ENCODE measurements around the gene CDK5R2.

Gene CDK5R2

DNA sequence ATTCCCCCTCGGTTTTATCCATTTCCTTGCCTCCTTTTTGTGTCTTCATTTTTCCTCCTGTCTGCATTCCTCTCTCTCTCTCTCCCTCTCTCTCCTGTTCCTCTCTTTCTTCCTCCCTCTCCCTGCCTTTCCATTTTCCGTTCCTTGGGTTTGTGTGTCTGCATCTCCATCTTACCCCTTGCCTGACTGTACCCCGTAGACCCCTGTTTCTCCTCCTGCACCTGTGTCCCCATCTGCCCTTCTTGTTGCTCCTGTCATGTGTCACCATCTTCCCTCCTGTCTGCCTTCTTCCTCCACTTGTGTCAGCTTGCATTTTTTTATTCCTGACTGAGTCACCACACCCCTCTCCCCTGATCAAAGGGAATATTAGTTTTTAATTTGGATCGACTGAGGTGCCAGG is 1.8 kb downstream of the CDK5R2 start:
- CTCF ChIA-PET = no interaction called here
- peaks cover 14 to 98% (median 44%) of the 10 kb centered on the region in 5 experiments for H3K27me3 ChIP-seq (replicated peaks in 2 of 5; ENCODE audit: control insufficient read depth in 4 of 5, insufficient read depth in 5 of 5, low read length in 4 of 5)
- 14% methylated on average over 4 of the region's 4 CpGs for WGBS (ENCODE audit: insufficient coverage)
- no peaks in the 10 kb centered on the region for H3K36me3 ChIP-seq (ENCODE audit: control insufficient read depth in 4 of 4, insufficient read depth in 4 of 4, low read length in 3 of 4)
- POLR2A ChIA-PET = no interaction called here
- peaks cover 0 to 4% (median 2%) of the 10 kb centered on the region in 5 experiments for H3K9me3 ChIP-seq (ENCODE audit: control extremely low read depth in 1 of 5, control insufficient read depth in 4 of 5, insufficient read depth in 2 of 5, low read depth in 1 of 5, low read length in 4 of 5)
- H3K27ac ChIP-seq (ENCODE audit: insufficient read depth in 1 of 2, low read depth in 1 of 2, low read length in 2 of 2, poor library complexity in 1 of 2, severe bottlenecking in 2 of 2) = no peak overlapping the region
- H3K4me3 ChIP-seq (ENCODE audit: control insufficient read depth in 1 of 7, extremely low read depth in 1 of 7, insufficient read depth in 4 of 7, low read depth in 2 of 7, low read length in 6 of 7) = no peak overlapping the region
- H3K4me1 ChIP-seq (ENCODE audit: control extremely low read depth in 1 of 4, control insufficient read depth in 4 of 4, insufficient read depth in 4 of 4, low read length in 3 of 4) = peaks cover 0 to 24% (median 10%) of the 10 kb centered on the region in 4 experiments
- DNase-seq = no peak

DNA sequence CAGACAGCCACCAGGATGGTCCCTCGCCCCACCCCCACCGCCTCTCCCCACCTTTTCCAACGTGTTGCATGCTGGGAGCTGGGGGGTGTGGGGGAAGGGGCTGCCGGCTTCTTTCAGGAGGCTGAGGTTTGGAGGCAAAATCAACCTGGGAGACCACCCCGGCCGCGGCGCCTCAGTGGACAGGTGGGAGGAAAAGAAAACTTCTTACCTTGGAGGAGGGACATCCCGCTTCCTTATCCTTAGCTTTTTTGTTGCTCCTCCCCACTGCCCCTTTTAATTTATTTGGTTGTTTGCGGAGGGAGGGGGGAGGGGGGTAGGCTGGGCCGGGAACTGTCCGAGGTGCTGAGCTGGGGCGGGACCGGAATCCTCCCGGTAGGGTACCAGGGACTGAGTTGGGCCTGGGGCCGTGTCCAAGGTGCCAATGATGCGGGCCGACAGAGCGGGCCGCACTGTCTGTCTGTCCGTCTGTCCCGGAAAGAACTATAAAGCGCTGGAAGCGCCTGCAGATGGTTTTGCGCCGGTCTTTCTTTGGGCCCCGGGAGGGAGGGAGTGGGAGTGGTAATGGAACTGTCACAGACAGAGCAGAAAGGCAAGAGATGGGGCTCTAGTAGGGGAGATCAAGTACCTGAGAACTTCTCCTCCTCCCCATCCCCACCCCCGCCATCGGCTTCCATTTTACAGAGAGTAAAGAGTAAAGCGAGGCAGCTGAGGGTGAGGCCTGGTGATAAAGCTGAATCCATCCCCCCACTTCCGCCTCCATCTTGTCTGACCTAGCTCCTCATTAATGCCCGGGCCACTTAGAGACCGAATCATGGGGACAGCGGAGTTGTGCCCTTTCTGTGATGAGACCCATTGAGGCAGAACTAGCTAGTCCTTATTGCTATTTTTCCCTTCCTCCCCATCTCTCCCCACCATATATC is 2.4 kb downstream of the CDK5R2 start:
- H3K27me3 ChIP-seq (replicated peaks in 2 of 5; ENCODE audit: control insufficient read depth in 4 of 5, insufficient read depth in 5 of 5, low read length in 4 of 5) = peaks cover 12 to 97% (median 41%) of the 10 kb centered on the region in 5 experiments

DNA sequence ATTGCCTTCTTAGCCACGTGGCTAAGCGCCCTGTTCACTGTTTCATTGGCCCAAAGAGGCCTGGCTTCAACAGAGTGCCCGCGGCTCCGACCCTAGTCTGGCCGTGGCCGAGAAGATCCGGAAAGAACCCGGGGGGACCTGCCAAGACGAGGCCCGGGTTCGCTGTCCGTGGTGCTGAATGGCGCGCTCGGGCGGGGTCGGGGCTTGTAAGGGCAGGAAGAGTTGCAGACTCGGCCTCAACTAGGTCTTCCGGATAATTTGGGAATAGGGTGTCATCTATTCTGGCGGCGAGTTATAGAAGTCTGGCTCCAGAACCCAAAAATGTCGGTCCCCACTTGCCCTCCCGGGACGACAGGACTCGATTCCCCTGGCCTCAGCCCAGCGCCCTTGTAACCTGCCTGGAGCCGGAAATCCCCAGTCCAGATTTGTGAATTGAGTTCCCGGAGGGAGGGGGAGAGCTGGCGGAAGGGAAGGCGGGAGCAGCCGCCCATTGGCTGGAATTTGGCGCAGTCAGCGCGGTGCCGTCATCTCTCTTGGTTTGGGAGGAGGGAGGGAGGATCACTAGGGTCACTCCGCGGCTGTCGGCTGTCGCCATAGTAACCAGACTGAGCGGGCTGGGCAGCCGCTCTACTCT is 3.5 kb downstream of the CDK5R2 start:
- POLR2A ChIA-PET = no interaction called here
- H3K9me3 ChIP-seq (ENCODE audit: control extremely low read depth in 1 of 5, control insufficient read depth in 4 of 5, insufficient read depth in 2 of 5, low read depth in 1 of 5, low read length in 4 of 5) = peaks cover 0 to 4% (median 2%) of the 10 kb centered on the region in 5 experiments
- peaks cover 0 to 24% (median 10%) of the 10 kb centered on the region in 4 experiments for H3K4me1 ChIP-seq (ENCODE audit: control extremely low read depth in 1 of 4, control insufficient read depth in 4 of 4, insufficient read depth in 4 of 4, low read length in 3 of 4)
- CTCF ChIA-PET = no interaction called here
- WGBS (ENCODE audit: insufficient coverage) = 2% methylated on average over 32 of the region's 42 CpGs
- H3K36me3 ChIP-seq (ENCODE audit: control insufficient read depth in 4 of 4, insufficient read depth in 4 of 4, low read length in 3 of 4) = no peaks in the 10 kb centered on the region
- DNase-seq = peak; percentile 48 to 73 (median 72)
- no peak overlapping the region for H3K27ac ChIP-seq (ENCODE audit: insufficient read depth in 1 of 2, low read depth in 1 of 2, low read length in 2 of 2, poor library complexity in 1 of 2, severe bottlenecking in 2 of 2)
- H3K27me3 ChIP-seq (replicated peaks in 2 of 5; ENCODE audit: control insufficient read depth in 4 of 5, insufficient read depth in 5 of 5, low read length in 4 of 5) = peaks cover 10 to 96% (median 41%) of the 10 kb centered on the region in 5 experiments
- no peak overlapping the region for H3K4me3 ChIP-seq (ENCODE audit: control insufficient read depth in 1 of 7, extremely low read depth in 1 of 7, insufficient read depth in 4 of 7, low read depth in 2 of 7, low read length in 6 of 7)

More for the DNA sequence above, 2.4 kb downstream of the CDK5R2 start:
- no peak overlapping the region for H3K4me3 ChIP-seq (ENCODE audit: control insufficient read depth in 1 of 7, extremely low read depth in 1 of 7, insufficient read depth in 4 of 7, low read depth in 2 of 7, low read length in 6 of 7)
- DNase-seq = no peak
- ChIA-PET POLR2A (no interaction called here), CTCF (no interaction called here)
- H3K9me3 ChIP-seq (ENCODE audit: control extremely low read depth in 1 of 5, control insufficient read depth in 4 of 5, insufficient read depth in 2 of 5, low read depth in 1 of 5, low read length in 4 of 5) = peaks cover 0 to 4% (median 2%) of the 10 kb centered on the region in 5 experiments
- H3K36me3 ChIP-seq (ENCODE audit: control insufficient read depth in 4 of 4, insufficient read depth in 4 of 4, low read length in 3 of 4) = no peaks in the 10 kb centered on the region
- peaks cover 0 to 24% (median 10%) of the 10 kb centered on the region in 4 experiments for H3K4me1 ChIP-seq (ENCODE audit: control extremely low read depth in 1 of 4, control insufficient read depth in 4 of 4, insufficient read depth in 4 of 4, low read length in 3 of 4)
- WGBS (ENCODE audit: insufficient coverage) = 14% methylated on average over 12 of the region's 34 CpGs
- no peak overlapping the region for H3K27ac ChIP-seq (ENCODE audit: insufficient read depth in 1 of 2, low read depth in 1 of 2, low read length in 2 of 2, poor library complexity in 1 of 2, severe bottlenecking in 2 of 2)

DNA sequence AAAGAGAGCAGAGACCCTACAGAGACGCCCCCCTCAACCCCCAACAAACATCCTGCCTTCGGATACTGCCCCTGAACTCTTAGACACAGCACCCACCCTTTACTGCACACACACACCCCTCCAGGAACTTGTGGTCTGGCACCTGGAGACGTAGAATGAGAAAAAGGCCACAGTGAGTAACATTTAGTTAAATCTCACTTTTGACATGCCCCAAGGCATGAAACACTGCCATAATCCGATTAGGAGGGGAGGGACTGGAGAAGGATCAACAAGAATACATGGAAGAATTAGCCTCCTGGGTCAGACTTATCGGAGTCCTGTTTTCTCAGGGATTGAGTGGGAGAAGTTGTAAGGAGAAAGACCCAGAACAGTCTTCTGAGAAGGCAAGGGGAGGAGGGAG is 4.1 kb downstream of the CDK5R2 start:
- ChIA-PET POLR2A (no interaction called here), CTCF (interaction anchor here (0.5 to 1.8 kb wide), 3 partner anchors 12 to 26 kb away, joined by 4 to 7 read pairs (median 6); no protein-coding TSS in a partner anchor)
- H3K4me1 ChIP-seq (ENCODE audit: control extremely low read depth in 1 of 4, control insufficient read depth in 4 of 4, insufficient read depth in 4 of 4, low read length in 3 of 4) = peaks cover 0 to 24% (median 10%) of the 10 kb centered on the region in 4 experiments
- 24% methylated on average over 3 of the region's 5 CpGs for WGBS (ENCODE audit: insufficient coverage)
- H3K36me3 ChIP-seq (ENCODE audit: control insufficient read depth in 4 of 4, insufficient read depth in 4 of 4, low read length in 3 of 4) = no peaks in the 10 kb centered on the region
- H3K9me3 ChIP-seq (ENCODE audit: control extremely low read depth in 1 of 5, control insufficient read depth in 4 of 5, insufficient read depth in 2 of 5, low read depth in 1 of 5, low read length in 4 of 5) = peaks cover 0 to 4% (median 2%) of the 10 kb centered on the region in 5 experiments
- DNase-seq = no peak
- H3K27ac ChIP-seq (ENCODE audit: insufficient read depth in 1 of 2, low read depth in 1 of 2, low read length in 2 of 2, poor library complexity in 1 of 2, severe bottlenecking in 2 of 2) = no peak overlapping the region
- H3K4me3 ChIP-seq (ENCODE audit: control insufficient read depth in 1 of 7, extremely low read depth in 1 of 7, insufficient read depth in 4 of 7, low read depth in 2 of 7, low read length in 6 of 7) = no peak overlapping the region
- H3K27me3 ChIP-seq (replicated peaks in 2 of 5; ENCODE audit: control insufficient read depth in 4 of 5, insufficient read depth in 5 of 5, low read length in 4 of 5) = peaks cover 12 to 95% (median 36%) of the 10 kb centered on the region in 5 experiments

DNA sequence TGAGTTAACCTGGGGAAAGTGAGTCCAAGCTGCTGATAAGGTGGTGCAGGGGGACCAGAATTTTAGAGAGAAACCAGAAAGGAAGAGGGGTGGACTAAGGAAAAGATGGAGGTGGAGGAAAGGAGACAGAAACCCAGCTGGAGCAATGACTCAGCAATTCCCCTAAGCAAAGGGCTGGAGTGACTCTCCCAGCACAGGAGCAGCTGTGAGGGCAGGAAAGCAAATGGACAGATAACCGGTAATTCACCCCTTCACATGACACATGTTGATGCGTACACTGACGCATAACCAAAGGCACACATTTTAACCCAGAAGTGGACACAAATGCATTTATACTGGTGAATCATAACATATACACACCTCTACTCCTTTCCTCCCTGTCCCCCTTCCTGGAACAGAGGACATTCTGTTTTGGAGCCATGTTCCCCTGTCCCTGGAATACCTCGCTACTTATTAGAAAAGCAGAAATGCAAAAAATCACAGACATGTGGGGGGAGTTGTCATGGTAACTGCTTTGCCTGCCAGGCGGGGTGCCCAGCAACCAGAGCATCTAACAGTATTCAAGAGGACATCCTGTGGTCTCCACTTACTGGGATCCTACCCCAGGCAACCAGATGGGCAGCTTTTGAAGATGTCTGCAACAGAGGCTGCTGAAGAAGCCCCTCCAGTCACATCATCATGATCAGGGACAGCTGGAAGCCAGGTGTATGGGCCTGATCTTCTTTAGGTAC is 4.7 kb downstream of the CDK5R2 start:
- no peaks in the 10 kb centered on the region for H3K36me3 ChIP-seq (ENCODE audit: control insufficient read depth in 4 of 4, insufficient read depth in 4 of 4, low read length in 3 of 4)
- peaks cover 0 to 21% (median 9%) of the 10 kb centered on the region in 4 experiments for H3K4me1 ChIP-seq (ENCODE audit: control extremely low read depth in 1 of 4, control insufficient read depth in 4 of 4, insufficient read depth in 4 of 4, low read length in 3 of 4)
- peaks cover 12 to 92% (median 36%) of the 10 kb centered on the region in 5 experiments for H3K27me3 ChIP-seq (replicated peaks in 2 of 5; ENCODE audit: control insufficient read depth in 4 of 5, insufficient read depth in 5 of 5, low read length in 4 of 5)
- H3K4me3 ChIP-seq (ENCODE audit: control insufficient read depth in 1 of 7, extremely low read depth in 1 of 7, insufficient read depth in 4 of 7, low read depth in 2 of 7, low read length in 6 of 7) = no peak overlapping the region
- peaks cover 0 to 4% (median 2%) of the 10 kb centered on the region in 5 experiments for H3K9me3 ChIP-seq (ENCODE audit: control extremely low read depth in 1 of 5, control insufficient read depth in 4 of 5, insufficient read depth in 2 of 5, low read depth in 1 of 5, low read length in 4 of 5)
- ChIA-PET CTCF (interaction anchor here (0.5 to 1.8 kb wide), 5 partner anchors 12 to 31 kb away, joined by 4 to 7 read pairs (median 6); no protein-coding TSS in a partner anchor), POLR2A (no interaction called here)
- DNase-seq = peak in 1 of 3 donors; percentile 22
- 89% methylated on average over 4 of the region's 5 CpGs for WGBS (ENCODE audit: insufficient coverage)
- H3K27ac ChIP-seq (ENCODE audit: insufficient read depth in 1 of 2, low read depth in 1 of 2, low read length in 2 of 2, poor library complexity in 1 of 2, severe bottlenecking in 2 of 2) = no peak overlapping the region

DNA sequence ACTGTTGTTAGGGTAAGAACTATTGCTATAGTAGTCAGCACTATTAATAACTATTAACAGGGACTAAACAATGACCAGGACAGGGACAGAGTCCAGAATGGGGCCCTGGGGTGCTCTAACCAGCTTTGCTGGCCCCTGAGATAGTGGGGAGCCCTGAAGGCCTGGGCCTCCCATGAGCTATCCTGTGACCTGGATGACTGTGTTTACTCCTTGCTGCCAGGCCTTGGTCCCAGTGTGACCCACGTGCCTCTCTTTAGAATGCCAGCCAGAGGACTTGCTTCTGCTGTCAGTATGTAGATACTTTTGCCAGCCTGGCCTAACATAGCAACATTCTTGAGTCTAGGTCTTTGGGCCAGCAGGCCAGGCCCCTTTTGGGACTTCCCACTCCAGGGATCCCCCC is 11.4 kb downstream of the CDK5R2 start:
- H3K9me3 ChIP-seq (ENCODE audit: control extremely low read depth in 1 of 5, control insufficient read depth in 4 of 5, insufficient read depth in 2 of 5, low read depth in 1 of 5, low read length in 4 of 5) = no peaks in the 10 kb centered on the region
- H3K27me3 ChIP-seq (replicated peaks in 2 of 5; ENCODE audit: control insufficient read depth in 4 of 5, insufficient read depth in 5 of 5, low read length in 4 of 5) = peaks cover 3 to 75% (median 16%) of the 10 kb centered on the region in 5 experiments
- no peaks in the 10 kb centered on the region for H3K4me1 ChIP-seq (ENCODE audit: control extremely low read depth in 1 of 4, control insufficient read depth in 4 of 4, insufficient read depth in 4 of 4, low read length in 3 of 4)
- DNase-seq = no peak
- no peak overlapping the region for H3K4me3 ChIP-seq (ENCODE audit: control insufficient read depth in 1 of 7, extremely low read depth in 1 of 7, insufficient read depth in 4 of 7, low read depth in 2 of 7, low read length in 6 of 7)
- H3K27ac ChIP-seq (ENCODE audit: insufficient read depth in 1 of 2, low read depth in 1 of 2, low read length in 2 of 2, poor library complexity in 1 of 2, severe bottlenecking in 2 of 2) = no peak overlapping the region
- POLR2A ChIA-PET = no interaction called here
- H3K36me3 ChIP-seq (ENCODE audit: control insufficient read depth in 4 of 4, insufficient read depth in 4 of 4, low read length in 3 of 4) = no peaks in the 10 kb centered on the region
- 29% methylated on average over 1 of the region's 1 CpG for WGBS (ENCODE audit: insufficient coverage)
- CTCF ChIA-PET = interaction anchor here (0.8 to 1.0 kb wide), 2 partner anchors 9 to 32 kb away, joined by 3 read pairs; no protein-coding TSS in a partner anchor
